GM12891 (cell line): ENCODE results near the gene ANKRD45.
"Not testable (repeated sequence)": the region's sequence is repeated elsewhere in the genome, so short reads cannot be mapped to it uniquely, and the experiment has no call there.

Experiments used
- DNase-seq: peaks from one replicate; pipeline ENCODE4 v3.0.0; 2011; ENCODE audit warnings: low spot score; ENCODE audit not compliant: insufficient read length
- FAIRE-seq: peaks from 2 replicates; lab custom pipeline; 2011; peaks lifted over from hg19 to GRCh38; lab: Jason Lieb, UNC
- PAX5 ChIP-seq: IDR thresholded peaks from 2 replicates; pipeline ENCODE4 v1.6.1; 2011; ENCODE audit warnings: low read length, moderate library complexity, mild to moderate bottlenecking; ENCODE audit not compliant: insufficient read depth, severe bottlenecking
- POLR2A ChIP-seq: IDR thresholded peaks from 2 replicates; pipeline ENCODE4 v1.6.1; 2011; ENCODE audit warnings: low read depth, low read length, control low read depth
- POLR2AphosphoS5 ChIP-seq: IDR thresholded peaks from 2 replicates; pipeline ENCODE4 v1.6.1; 2011; ENCODE audit warnings: low read depth, low read length, control low read depth
- POU2F2 ChIP-seq: IDR thresholded peaks from 2 replicates; pipeline ENCODE4 v1.6.1; 2011; ENCODE audit warnings: low read depth, mild to moderate bottlenecking, control low read depth, low read length, moderate library complexity
- SPI1 ChIP-seq: IDR thresholded peaks from 2 replicates; pipeline ENCODE4 v1.6.1; 2011; ENCODE audit warnings: low read depth, low read length, control low read depth
- TAF1 ChIP-seq: IDR thresholded peaks from 2 replicates; pipeline ENCODE4 v1.6.1; 2011; ENCODE audit warnings: low read depth, low read length, control low read depth

The ANKRD45 gene

GRCh38 chr1:173570370-173571007, 99.2 kb downstream of the ANKRD45 start:
- TF ChIP-seq POU2F2 (peak; percentile 13; the same call in 1 of the 2 replicates), TAF1 (no peak)
- FAIRE-seq (no peak), DNase-seq (no peak)

- no peak for FAIRE-seq
- no peak for DNase-seq
- TF ChIP-seq SPI1 (no peak), POU2F2 (no peak), TAF1 (no peak), POLR2A (no peak), POLR2AphosphoS5 (no peak), PAX5 (no peak)
Observed at GRCh38 chr1:173568483-173568882, 101.2 kb downstream of the ANKRD45 start.

- not testable (repeated sequence) for FAIRE-seq, DNase-seq
Observed at GRCh38 chr1:173563846-173564245, 105.8 kb downstream of the ANKRD45 start.

- TF ChIP-seq PAX5 = no peak
- TF ChIP-seq POU2F2 = no peak
- no peak for FAIRE-seq
- DNase-seq = no peak
Observed at GRCh38 chr1:173562813-173563212, 106.8 kb downstream of the ANKRD45 start.

GRCh38 chr1:173561263-173561662, 108.4 kb downstream of the ANKRD45 start:
- no peak for FAIRE-seq
- no peak for TF ChIP-seq POU2F2
- TF ChIP-seq POLR2AphosphoS5 = no peak
- TF ChIP-seq PAX5 = no peak
- no peak for TF ChIP-seq SPI1
- no peak for TF ChIP-seq POLR2A
- DNase-seq = no peak

- DNase-seq = no peak
- no peak for FAIRE-seq
Observed at GRCh38 chr1:173560285-173560880, 109.3 kb downstream of the ANKRD45 start.

More at GRCh38 chr1:173560285-173560880, 109.3 kb downstream of the ANKRD45 start:
- TF ChIP-seq POU2F2 = no peak
- TF ChIP-seq POLR2AphosphoS5 = no peak
- no peak for TF ChIP-seq POLR2A
- TF ChIP-seq TAF1 = no peak
- no peak for TF ChIP-seq SPI1
- TF ChIP-seq PAX5 = no peak
